Stimulated activated CD4-positive, alpha-beta T cell treated with anti-CD3 and anti-CD28 coated beads, Interleukin-4, amount 100 ng/mL, for 24 hours (primary cell): Measurements from ENCODE around the gene CAMTA1.
"Not testable (repeated sequence)": the region's sequence is repeated elsewhere in the genome, so short reads cannot be mapped to it uniquely, and the experiment has no call there.

Experiments
- DNase-seq: peaks from one replicate; pipeline ENCODE4 v3.0.0-alpha.2; 2020

Gene CAMTA1

GRCh38 chr1:6785318-6785727 is at the start of gene CAMTA1:
Gene CAMTA1 (plus strand): TSS chr1:6785454. CDS start chr1:6785531, 77 bp downstream.
- DNase-seq = no peak

- no peak for DNase-seq
Measured at GRCh38 chr1:6738987-6739676, 46.1 kb upstream of the CAMTA1 start.

GRCh38 chr1:6742676-6743188 is 42.5 kb upstream of the CAMTA1 start:
- DNase-seq = not testable (repeated sequence)

- DNase-seq = no peak
Measured at GRCh38 chr1:6743189-6744101, 41.8 kb upstream of the CAMTA1 start.

GRCh38 chr1:6745073-6745472 is 40.2 kb upstream of the CAMTA1 start:
- DNase-seq = peak; percentile 44

- DNase-seq = no peak
Measured at GRCh38 chr1:6747674-6748073, 37.6 kb upstream of the CAMTA1 start.

- no peak for DNase-seq
Measured at GRCh38 chr1:6750490-6750889, 34.8 kb upstream of the CAMTA1 start.

GRCh38 chr1:6753320-6754140 is 31.7 kb upstream of the CAMTA1 start:
- DNase-seq = no peak

- no peak for DNase-seq
Measured at GRCh38 chr1:6756457-6756856, 28.8 kb upstream of the CAMTA1 start.

- DNase-seq = no peak
Measured at GRCh38 chr1:6757719-6758435, 27.4 kb upstream of the CAMTA1 start.

- DNase-seq = no peak
Measured at GRCh38 chr1:6761196-6761737, 24.0 kb upstream of the CAMTA1 start.

GRCh38 chr1:6762060-6762459 is 23.2 kb upstream of the CAMTA1 start:
- DNase-seq = no peak

GRCh38 chr1:6770751-6771440 is 14.4 kb upstream of the CAMTA1 start:
- no peak for DNase-seq

- no peak for DNase-seq
Measured at GRCh38 chr1:6771441-6771769, 13.8 kb upstream of the CAMTA1 start.

- DNase-seq = no peak
Measured at GRCh38 chr1:6774381-6774780, 10.9 kb upstream of the CAMTA1 start.

GRCh38 chr1:6775261-6776043 is 9.8 kb upstream of the CAMTA1 start:
- no peak for DNase-seq

GRCh38 chr1:6776389-6776788 is 8.9 kb upstream of the CAMTA1 start:
- DNase-seq = no peak

GRCh38 chr1:6776895-6777294 is 8.4 kb upstream of the CAMTA1 start:
- DNase-seq = no peak

GRCh38 chr1:6777813-6778212 is 7.4 kb upstream of the CAMTA1 start:
- DNase-seq = no peak

GRCh38 chr1:6779089-6779805 is 6.0 kb upstream of the CAMTA1 start:
- no peak for DNase-seq
